DND-41 (cell line): Measurements from ENCODE around the gene SUCLG2.

ENCODE experiments used
- CTCF ChIP-seq: IDR thresholded peaks from 2 replicates; pipeline ENCODE4 v1.5.1; 2012; ENCODE audit warnings: borderline replicate concordance, low read length, moderate library complexity, mild to moderate bottlenecking; ENCODE audit not compliant: poor library complexity, severe bottlenecking; ENCODE audit errors: extremely low read depth
- EZH2 ChIP-seq: IDR thresholded peaks from 3 replicates; pipeline ENCODE4 v1.6.1; 2012; ENCODE audit warnings: borderline replicate concordance, low read depth, mild to moderate bottlenecking, moderate library complexity, low read length, inconsistent platforms; ENCODE audit not compliant: severe bottlenecking

- TF ChIP-seq EZH2 (no peak), CTCF (no peak)
Observed at GRCh38 chr3:67521053-67521646, 133.3 kb downstream of the SUCLG2 start.
